Measurements from ENCODE around the gene GLIS1.

GLIS1 gene

DNA sequence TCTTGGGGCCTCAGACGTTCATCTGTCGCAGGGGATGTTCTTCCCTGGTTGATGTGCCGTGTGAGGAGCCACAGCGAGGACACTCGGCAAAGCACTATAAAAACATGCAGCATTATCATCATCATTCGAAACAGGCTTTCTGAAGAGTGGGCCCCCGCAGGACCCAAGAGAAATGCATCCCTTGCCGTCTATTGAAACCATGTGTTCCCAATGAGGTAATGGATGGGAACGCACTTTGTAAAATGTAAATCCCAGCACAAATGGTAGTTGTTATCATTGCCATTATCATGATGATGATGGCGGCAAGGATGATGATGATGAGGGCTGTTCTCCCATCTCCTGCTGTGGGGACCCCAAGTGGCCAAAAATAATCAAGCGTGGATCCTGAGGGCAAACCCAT, 76.8 kb downstream of the GLIS1 start:
- no peaks in the 10 kb centered on the region for H3K9me3 ChIP-seq
- no peaks in the 10 kb centered on the region for H3K4me1 ChIP-seq
- no peaks in the 10 kb centered on the region for H3K36me3 ChIP-seq (replicated peaks)
- 0 out of 2 replicates have a peak, but pooled peaks cover 2% of the 10 kb centered on the region for H3K27me3 ChIP-seq (ENCODE audit: low read depth)
- H3K4me3 ChIP-seq, result no peak overlapping the region
- DNase-seq (ENCODE audit: low spot score in 2 of 2), result no peak
- in situ Hi-C loops (cut with MboI; ENCODE audit: low sequenced_read_pairs), result no loop called here

DNA sequence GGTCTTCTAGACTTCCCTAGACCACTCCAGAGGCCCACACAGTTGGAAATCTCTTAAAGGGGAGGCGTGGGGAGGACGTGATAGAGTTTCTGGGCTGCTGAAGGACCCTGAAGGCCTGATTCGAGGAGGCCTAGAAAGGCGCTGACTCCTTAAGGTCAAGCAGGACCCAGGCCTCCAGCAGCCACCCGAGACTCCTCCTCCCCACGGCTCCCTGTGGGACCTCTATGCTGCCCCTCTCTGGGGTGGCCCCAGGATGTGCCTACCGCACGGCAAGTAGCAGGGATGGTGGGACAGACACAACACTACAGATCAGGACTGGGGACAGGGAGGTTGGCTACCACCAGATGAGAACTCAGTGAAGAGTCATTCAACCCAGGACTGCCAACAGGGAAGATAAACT, 77.5 kb downstream of the GLIS1 start:
- Histone ChIP-seq H3K4me3 (no peak overlapping the region), H3K9me3 (no peaks in the 10 kb centered on the region), H3K4me1 (no peaks in the 10 kb centered on the region), H3K27me3 (ENCODE audit: low read depth) (peaks cover 5% of the 10 kb centered on the region; the same call in 1 of the 2 replicates), H3K36me3 (replicated peaks) (no peaks in the 10 kb centered on the region)
- no peak for DNase-seq (ENCODE audit: low spot score in 2 of 2)
- in situ Hi-C loops (cut with MboI; ENCODE audit: low sequenced_read_pairs), result no loop called here

DNA sequence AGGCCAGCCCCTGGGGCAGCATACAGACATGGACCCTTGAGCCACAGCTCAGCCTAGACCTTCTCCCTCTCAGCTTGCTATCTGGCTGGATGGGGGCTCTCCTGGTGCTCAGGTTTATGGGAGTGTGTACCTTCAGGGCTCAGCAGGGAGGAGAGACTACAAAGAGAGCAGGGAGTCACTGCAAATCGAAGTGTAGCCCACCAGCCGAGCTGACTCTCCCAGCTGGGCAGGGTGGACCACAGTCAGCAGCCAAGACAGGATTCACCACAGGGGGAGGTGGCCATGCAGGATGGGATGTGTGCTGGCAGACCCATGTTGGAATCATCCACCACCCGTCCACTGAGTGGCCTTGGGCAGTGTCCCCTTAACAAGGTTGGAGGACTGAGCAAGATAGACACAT, 78.3 kb downstream of the GLIS1 start:
- in situ Hi-C loops (cut with MboI; ENCODE audit: low sequenced_read_pairs), result no loop called here
- Histone ChIP-seq H3K27me3 (ENCODE audit: low read depth) (peaks cover 12% of the 10 kb centered on the region), H3K4me1 (no peaks in the 10 kb centered on the region), H3K4me3 (no peak overlapping the region), H3K9me3 (no peaks in the 10 kb centered on the region), H3K36me3 (replicated peaks) (no peaks in the 10 kb centered on the region)
- DNase-seq (ENCODE audit: low spot score in 2 of 2), result no peak

GRCh38 chr1:53659436-53659835, 79.5 kb downstream of the GLIS1 start:
- no peaks in the 10 kb centered on the region for H3K36me3 ChIP-seq (replicated peaks)
- H3K4me1 ChIP-seq, result no peaks in the 10 kb centered on the region
- no peak for DNase-seq (ENCODE audit: low spot score in 2 of 2)
- no peak overlapping the region for H3K4me3 ChIP-seq
- H3K9me3 ChIP-seq, result no peaks in the 10 kb centered on the region
- peaks cover 15% of the 10 kb centered on the region for H3K27me3 ChIP-seq (ENCODE audit: low read depth)
- in situ Hi-C loops (cut with MboI; ENCODE audit: low sequenced_read_pairs), result no loop called here

GRCh38 chr1:53658489-53659230, 80.3 kb downstream of the GLIS1 start:
- DNase-seq (ENCODE audit: low spot score in 2 of 2), result no peak
- Histone ChIP-seq H3K4me1 (no peaks in the 10 kb centered on the region), H3K27me3 (ENCODE audit: low read depth) (peaks cover 15% of the 10 kb centered on the region), H3K4me3 (no peak overlapping the region), H3K36me3 (replicated peaks) (no peaks in the 10 kb centered on the region), H3K9me3 (no peaks in the 10 kb centered on the region)
- in situ Hi-C loops (cut with MboI; ENCODE audit: low sequenced_read_pairs), result no loop called here

DNA sequence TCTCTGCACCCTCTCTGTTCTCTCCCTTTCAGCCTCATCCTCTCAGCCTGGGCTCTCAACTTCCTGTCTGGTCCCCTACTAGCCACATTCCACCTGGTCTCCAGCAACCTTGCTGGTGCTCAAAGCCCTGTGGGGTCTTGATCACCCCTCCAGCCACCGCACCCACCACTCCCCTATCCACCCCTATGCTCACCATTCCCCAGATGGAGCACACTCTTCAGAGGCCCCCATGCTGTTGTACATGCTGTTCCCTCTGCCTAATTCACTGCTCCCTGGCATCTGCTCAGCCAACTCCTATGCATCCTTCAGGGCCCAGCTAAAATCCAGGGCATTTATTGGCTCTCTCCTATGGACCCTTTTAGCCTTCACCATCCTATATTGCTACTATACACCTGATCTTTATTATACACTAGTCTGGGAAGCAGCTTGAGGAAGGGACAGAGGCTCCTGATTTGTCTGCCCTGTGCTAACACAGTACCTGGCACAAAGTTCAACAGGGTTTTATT, 81.0 kb downstream of the GLIS1 start:
- Histone ChIP-seq H3K4me1 (no peaks in the 10 kb centered on the region), H3K4me3 (no peak overlapping the region), H3K27me3 (ENCODE audit: low read depth) (peaks cover 19% of the 10 kb centered on the region), H3K9me3 (no peaks in the 10 kb centered on the region), H3K36me3 (replicated peaks) (no peaks in the 10 kb centered on the region)
- in situ Hi-C loops (cut with MboI; ENCODE audit: low sequenced_read_pairs), result no loop called here
- DNase-seq (ENCODE audit: low spot score in 2 of 2), result no peak

DNA sequence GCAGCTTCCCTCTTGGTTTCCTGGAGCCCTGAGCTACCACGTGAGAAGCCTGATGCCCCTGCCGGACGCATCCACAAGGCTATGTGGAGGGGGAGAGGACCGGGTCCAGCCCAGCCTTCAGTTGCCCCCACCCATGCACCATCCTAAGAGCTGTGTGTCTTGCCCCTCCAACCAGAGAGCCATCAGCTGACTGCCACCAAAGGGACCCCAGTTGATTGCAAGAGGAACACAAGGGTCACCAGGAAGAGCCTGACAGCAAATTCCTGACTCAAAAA, 81.5 kb downstream of the GLIS1 start:
- peaks cover 19% of the 10 kb centered on the region for H3K27me3 ChIP-seq (ENCODE audit: low read depth)
- H3K36me3 ChIP-seq (replicated peaks), result no peaks in the 10 kb centered on the region
- no peaks in the 10 kb centered on the region for H3K4me1 ChIP-seq
- no peaks in the 10 kb centered on the region for H3K9me3 ChIP-seq
- no peak overlapping the region for H3K4me3 ChIP-seq
- in situ Hi-C loops (cut with MboI; ENCODE audit: low sequenced_read_pairs), result no loop called here
- DNase-seq (ENCODE audit: low spot score in 2 of 2), result no peak

- Histone ChIP-seq H3K4me3 (no peak overlapping the region), H3K9me3 (no peaks in the 10 kb centered on the region), H3K27me3 (ENCODE audit: low read depth) (peaks cover 19% of the 10 kb centered on the region), H3K4me1 (no peaks in the 10 kb centered on the region), H3K36me3 (replicated peaks) (no peaks in the 10 kb centered on the region)
- in situ Hi-C loops (cut with MboI; ENCODE audit: low sequenced_read_pairs), result no loop called here
- DNase-seq (ENCODE audit: low spot score in 2 of 2), result no peak
These were observed 82.0 kb downstream of the GLIS1 start for GRCh38 chr1:53656747-53657530.

DNA sequence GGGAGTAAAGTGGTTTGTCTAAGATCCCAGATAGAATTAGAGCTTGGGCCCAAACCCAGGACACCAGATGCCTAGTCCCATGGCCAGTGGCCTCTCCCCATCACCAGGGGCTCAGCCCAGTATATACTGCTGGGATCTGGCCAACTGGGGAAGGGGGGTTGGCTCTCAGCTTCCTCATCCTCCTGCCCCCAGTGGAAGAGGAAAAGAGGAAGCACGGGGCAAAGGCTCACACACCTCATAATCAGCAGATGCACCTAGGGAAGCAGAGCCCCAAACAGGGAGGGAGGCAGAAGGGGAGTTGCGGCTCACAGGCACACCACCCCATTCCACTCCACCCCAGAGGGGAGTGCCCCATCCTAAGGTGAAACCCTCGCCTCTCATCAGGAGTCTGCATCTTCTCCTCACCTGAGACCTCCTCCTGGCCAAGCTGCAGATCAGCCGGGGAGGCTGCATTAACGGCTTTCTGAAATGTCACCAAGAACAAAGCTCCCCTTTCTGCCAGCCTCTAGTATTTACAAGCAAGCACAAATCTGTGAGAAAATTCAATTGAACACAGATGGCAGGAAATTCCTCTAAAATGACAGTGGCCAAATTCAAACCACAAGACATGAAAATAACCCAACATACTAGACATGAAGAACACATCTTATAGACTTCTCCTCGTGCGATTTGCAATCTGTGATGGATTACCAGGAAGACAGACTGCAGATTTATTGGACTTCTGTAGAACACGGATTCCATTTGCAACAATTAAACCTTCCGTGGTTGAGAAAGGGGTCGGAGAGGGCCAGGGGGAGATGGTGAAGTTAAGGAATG, 82.8 kb downstream of the GLIS1 start:
- in situ Hi-C loops (cut with MboI; ENCODE audit: low sequenced_read_pairs), result no loop called here
- DNase-seq (ENCODE audit: low spot score in 2 of 2), result no peak
- H3K4me3 ChIP-seq, result no peak overlapping the region

DNA sequence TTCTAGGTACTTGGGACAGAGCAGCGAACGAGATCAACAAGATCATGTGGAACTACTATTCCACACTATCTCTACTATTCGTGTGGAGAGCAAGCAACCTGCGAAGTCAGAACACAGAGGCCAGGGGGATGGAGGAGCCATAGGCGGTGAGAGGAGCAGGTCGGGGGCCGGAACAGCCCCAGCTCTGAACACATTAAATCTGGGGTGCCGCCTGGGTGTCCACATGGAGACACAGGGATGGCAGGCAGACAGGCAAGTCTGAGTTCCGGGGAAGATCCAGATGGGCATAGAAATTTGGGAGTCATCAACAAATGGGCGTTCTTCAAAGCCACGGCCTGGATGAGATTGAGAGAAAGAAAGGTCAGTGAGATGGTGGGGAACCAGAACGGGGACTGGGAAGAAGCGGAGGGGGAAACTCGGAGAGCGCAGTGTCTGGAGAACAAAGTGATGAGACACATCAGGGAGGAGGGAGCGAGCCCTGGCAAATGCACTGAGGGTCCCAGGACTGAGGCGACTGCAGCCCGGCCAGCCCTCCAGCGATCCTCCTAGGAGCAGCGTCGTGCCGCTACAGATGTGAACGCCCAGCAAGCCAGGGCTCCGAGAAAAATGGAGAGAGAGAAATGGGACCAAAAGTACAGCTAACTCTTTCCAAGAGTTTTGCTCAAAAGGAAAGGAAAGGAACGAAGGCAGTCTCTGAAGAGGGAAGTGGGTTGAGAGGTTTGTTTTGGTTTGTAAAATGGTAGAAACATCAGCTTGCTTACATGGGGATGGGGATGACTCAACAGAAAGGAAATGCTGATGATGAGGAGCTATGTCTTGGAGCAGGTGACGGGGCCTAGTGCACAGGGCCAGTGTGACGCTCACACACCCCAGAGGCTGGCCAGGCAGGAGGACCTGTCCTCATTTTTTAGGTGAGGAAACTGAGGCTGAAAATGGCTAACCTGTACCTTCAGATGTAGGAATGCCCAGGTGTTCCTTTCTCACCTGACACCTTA, 84.5 kb downstream of the GLIS1 start:
- H3K4me1 ChIP-seq, result no peaks in the 10 kb centered on the region
- DNase-seq (ENCODE audit: low spot score in 2 of 2), result no peak
- H3K4me3 ChIP-seq, result no peak overlapping the region
- in situ Hi-C loops (cut with MboI; ENCODE audit: low sequenced_read_pairs), result no loop called here
- H3K9me3 ChIP-seq, result no peaks in the 10 kb centered on the region
- H3K27me3 ChIP-seq (ENCODE audit: low read depth), result peaks cover 19% of the 10 kb centered on the region
- no peaks in the 10 kb centered on the region for H3K36me3 ChIP-seq (replicated peaks)

More for the DNA sequence above, 82.8 kb downstream of the GLIS1 start:
- Histone ChIP-seq H3K4me1 (no peaks in the 10 kb centered on the region), H3K9me3 (no peaks in the 10 kb centered on the region), H3K36me3 (replicated peaks) (no peaks in the 10 kb centered on the region), H3K27me3 (ENCODE audit: low read depth) (peaks cover 19% of the 10 kb centered on the region)

- no peaks in the 10 kb centered on the region for H3K9me3 ChIP-seq
- no peaks in the 10 kb centered on the region for H3K4me1 ChIP-seq
- DNase-seq (ENCODE audit: low spot score in 2 of 2), result no peak
- in situ Hi-C loops (cut with MboI; ENCODE audit: low sequenced_read_pairs), result no loop called here
- H3K36me3 ChIP-seq (replicated peaks), result no peaks in the 10 kb centered on the region
- H3K4me3 ChIP-seq, result no peak overlapping the region
- peaks cover 19% of the 10 kb centered on the region for H3K27me3 ChIP-seq (ENCODE audit: low read depth)
These were observed 85.3 kb downstream of the GLIS1 start for GRCh38 chr1:53653631-53654030.

- in situ Hi-C loops (cut with MboI; ENCODE audit: low sequenced_read_pairs), result no loop called here
- Histone ChIP-seq H3K4me1 (no peaks in the 10 kb centered on the region), H3K27me3 (ENCODE audit: low read depth) (peaks cover 21% of the 10 kb centered on the region)
These were observed 85.8 kb downstream of the GLIS1 start for GRCh38 chr1:53653200-53653575.

More at GRCh38 chr1:53653200-53653575, 85.8 kb downstream of the GLIS1 start:
- no peaks in the 10 kb centered on the region for H3K9me3 ChIP-seq
- H3K36me3 ChIP-seq (replicated peaks), result no peaks in the 10 kb centered on the region
- no peak for DNase-seq (ENCODE audit: low spot score in 2 of 2)
- no peak overlapping the region for H3K4me3 ChIP-seq

Measured in HAP-1 (cell line).